A549 (cell line): ENCODE data around the gene GNB4.

ENCODE experiments used
- ATOH8 ChIP-seq: fragments of 250-450 bp; sonication (Bioruptor Pico); IDR thresholded peaks from 2 replicates; pipeline ENCODE4 v1.5.0; 2020; ENCODE audit warnings: low read depth, mild to moderate bottlenecking, moderate library complexity
- CBX8 ChIP-seq: fragments of 200-600 bp; sonication (generic); IDR thresholded peaks from 2 replicates; pipeline ENCODE4 v1.6.1; 2016
- CHD2 ChIP-seq: fragments of 150-350 bp; IDR thresholded peaks from 2 replicates; pipeline ENCODE4 v1.6.1; 2014; ENCODE audit warnings: low read length; ENCODE audit not compliant: partially characterized antibody
- CTCF ChIP-seq: fragments of >200 bp; sonication (Bioruptor Twin); formaldehyde crosslinking; IDR thresholded peaks from 3 replicates; pipeline ENCODE4 v1.5.1; 2016
- EP300 ChIP-seq, 2 experiments: fragments of >200 bp; sonication (Bioruptor Twin); formaldehyde crosslinking; IDR thresholded peaks; 2 replicates in 1 of 2; 3 replicates in 1 of 2; pipeline ENCODE4 v1.6.1; 2016 to 2017
- JUN ChIP-seq, 2 experiments: fragments of >200 bp; sonication (Bioruptor Twin); formaldehyde crosslinking; IDR thresholded peaks; 2 replicates in 1 of 2; 3 replicates in 1 of 2; pipeline ENCODE4 v1.6.1; 2016 to 2017
- POLR2A ChIP-seq: IDR thresholded peaks from 2 replicates; pipeline ENCODE4 v1.6.1; 2012; ENCODE audit warnings: mild to moderate bottlenecking, low read length
- POLR2AphosphoS2 ChIP-seq: conservative IDR thresholded peaks from 2 replicates; pipeline ENCODE4 v1.6.1; 2012; ENCODE audit warnings: low read length, improper control_type of control experiment, inconsistent platforms
- RCOR1 ChIP-seq: fragments of 150-350 bp; IDR thresholded peaks from 2 replicates; pipeline ENCODE4 v1.6.1; 2014; ENCODE audit warnings: antibody characterized with exemption, low read length, low read depth
- SMC3 ChIP-seq: fragments of >200 bp; sonication (Bioruptor Twin); formaldehyde crosslinking; IDR thresholded peaks from 3 replicates; pipeline ENCODE4 v1.6.1; 2018; ENCODE audit warnings: inconsistent platforms
- USF2 ChIP-seq: fragments of 450-650 bp; IDR thresholded peaks from 2 replicates; pipeline ENCODE4 v1.6.1; 2014; ENCODE audit warnings: antibody characterized with exemption
- ZC3H11A ChIP-seq: fragments of 450-650 bp; IDR thresholded peaks from 2 replicates; pipeline ENCODE4 v1.6.1; 2014; ENCODE audit warnings: antibody characterized with exemption, mild to moderate bottlenecking
- ZNF302 ChIP-seq: fragments of 250-450 bp; sonication (Bioruptor Pico); IDR thresholded peaks from 2 replicates; pipeline ENCODE4 v1.9.0; 2021; ENCODE audit warnings: inconsistent platforms, mild to moderate bottlenecking, moderate library complexity

- no peak for TF ChIP-seq POLR2AphosphoS2
- TF ChIP-seq POLR2A = no peak
- TF ChIP-seq CTCF = no peak
- TF ChIP-seq SMC3 = no peak
- TF ChIP-seq USF2 = no peak
- no peak for TF ChIP-seq ZC3H11A
- no peak for TF ChIP-seq EP300 (IDR thresholded peaks at IDR 0.05)
- TF ChIP-seq ZNF302 = no peak
- TF ChIP-seq RCOR1 = no peak
- TF ChIP-seq JUN (IDR thresholded peaks at IDR 0.05) = no peak
- TF ChIP-seq ATOH8 (CRISPR knock-in tag) = no peak
- no peak for TF ChIP-seq CHD2
- TF ChIP-seq CBX8 = no peak
These were observed 1.6 kb upstream of the GNB4 start for GRCh38 chr3:179452872-179453271.
